ENCODE measurements around the gene ARMH3.

ARMH3 gene

GRCh38 chr10:101867931-101868330 is 188.0 kb downstream of the ARMH3 start:
- TF ChIP-seq GATA3 (IDR thresholded peaks at IDR 0.05; ENCODE audit: low read depth, low read length) (no peak), GATA2 (IDR thresholded peaks at IDR 0.05; ENCODE audit: low read depth, low read length) (no peak)

DNA sequence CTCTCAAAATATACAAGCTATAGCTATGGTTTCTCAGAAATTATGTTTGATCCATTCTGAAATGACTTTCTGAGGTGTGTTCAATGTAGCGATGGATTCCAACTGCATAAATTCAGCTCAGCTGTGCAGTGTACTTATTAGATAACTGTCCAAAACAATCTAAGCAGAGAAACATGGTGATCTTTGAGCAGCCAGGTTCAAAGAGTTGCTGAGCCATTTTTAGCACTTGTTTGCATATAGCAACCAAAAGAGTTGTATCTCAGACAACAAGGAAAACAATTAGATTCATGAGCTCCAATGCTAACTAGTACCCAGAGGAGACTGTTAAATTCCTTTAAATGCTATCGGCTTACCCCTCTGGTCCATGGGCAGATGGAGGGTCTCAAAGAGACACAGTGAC is 196.4 kb downstream of the ARMH3 start:
- no peak for TF ChIP-seq GATA3 (IDR thresholded peaks at IDR 0.05; ENCODE audit: low read depth, low read length)
- no peak for TF ChIP-seq GATA2 (IDR thresholded peaks at IDR 0.05; ENCODE audit: low read depth, low read length)

DNA sequence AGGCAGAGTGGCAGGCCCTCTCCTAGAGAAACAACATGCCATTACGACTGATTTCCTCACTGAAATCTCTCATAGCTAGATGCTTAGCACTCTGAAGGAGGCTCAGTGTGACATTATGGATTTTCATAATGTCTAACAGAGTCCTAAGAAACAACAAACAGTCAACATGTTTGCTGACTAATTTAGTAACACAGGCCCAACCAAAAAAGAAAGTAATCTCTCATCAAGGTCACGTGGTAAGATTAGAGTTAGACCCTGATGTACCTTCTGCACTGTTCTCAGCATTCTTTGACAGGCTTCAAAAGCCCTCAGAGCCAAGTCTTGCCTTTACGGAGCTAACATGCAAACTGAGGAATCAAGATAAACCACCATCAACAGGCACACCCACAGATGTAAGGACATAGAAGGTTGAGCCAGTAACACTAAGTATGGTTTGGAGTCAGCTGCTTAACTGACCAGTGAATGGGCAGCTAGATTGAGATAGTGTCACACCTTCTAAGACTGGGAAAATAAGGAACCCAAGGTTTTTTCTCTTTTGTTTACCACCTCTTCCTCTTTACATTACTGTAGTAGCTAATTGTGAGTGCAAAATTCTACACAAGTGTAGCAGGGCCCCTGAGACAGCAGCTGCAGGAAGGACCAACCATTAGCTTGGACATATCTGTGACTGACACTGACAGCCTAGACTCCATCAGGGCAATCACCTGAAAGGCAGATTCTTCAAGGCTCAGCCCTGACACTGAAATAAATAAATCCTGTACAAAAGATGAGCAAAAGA is 197.1 kb downstream of the ARMH3 start:
- TF ChIP-seq GATA3 (IDR thresholded peaks at IDR 0.05; ENCODE audit: low read depth, low read length) (no peak), GATA2 (IDR thresholded peaks at IDR 0.05; ENCODE audit: low read depth, low read length) (no peak)

DNA sequence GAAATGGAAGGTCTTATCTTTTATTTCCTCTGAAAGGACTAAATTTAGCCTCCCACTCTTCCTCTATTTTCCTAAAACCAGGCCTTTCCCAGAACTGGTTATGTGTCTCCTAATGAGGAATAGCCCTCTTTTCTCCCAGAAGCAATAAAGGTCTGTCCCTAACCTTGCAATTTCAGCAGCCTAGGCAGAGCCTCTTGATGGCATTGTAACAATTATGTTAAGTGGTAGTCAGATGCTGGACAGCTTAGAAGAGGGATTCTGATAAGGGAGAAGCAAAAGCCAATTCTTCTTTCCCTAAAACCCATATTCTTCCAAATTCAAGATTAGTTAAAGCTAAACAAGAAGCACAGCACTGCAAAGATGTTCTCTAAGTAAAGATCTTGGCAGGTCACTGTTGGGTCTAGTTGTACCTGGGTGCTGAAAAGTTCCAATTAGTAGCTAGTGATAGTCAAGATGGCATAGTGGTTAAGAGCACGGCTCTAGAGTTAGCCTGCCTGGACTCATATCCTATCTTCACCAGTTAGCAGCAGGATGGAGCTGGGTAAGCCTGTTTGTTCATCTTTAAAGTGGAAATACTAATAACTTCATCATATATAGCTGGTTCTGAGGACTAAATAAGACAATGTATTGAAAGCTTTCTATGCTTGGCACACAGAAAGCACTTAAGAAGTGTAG is 198.0 kb downstream of the ARMH3 start:
- TF ChIP-seq GATA2 (IDR thresholded peaks at IDR 0.05; ENCODE audit: low read depth, low read length) (no peak), GATA3 (IDR thresholded peaks at IDR 0.05; ENCODE audit: low read depth, low read length) (no peak)

GRCh38 chr10:101856626-101857025 is 199.3 kb downstream of the ARMH3 start:
- TF ChIP-seq GATA3 (IDR thresholded peaks at IDR 0.05; ENCODE audit: low read depth, low read length) (no peak), GATA2 (IDR thresholded peaks at IDR 0.05; ENCODE audit: low read depth, low read length) (no peak)

- TF ChIP-seq GATA2 (IDR thresholded peaks at IDR 0.05; ENCODE audit: low read depth, low read length) (no peak), GATA3 (IDR thresholded peaks at IDR 0.05; ENCODE audit: low read depth, low read length) (no peak)
Observed at GRCh38 chr10:101851411-101852116, 204.4 kb downstream of the ARMH3 start.

GRCh38 chr10:101850749-101851148 is 205.2 kb downstream of the ARMH3 start:
- TF ChIP-seq GATA2 (IDR thresholded peaks at IDR 0.05; ENCODE audit: low read depth, low read length): no peak
- no peak for TF ChIP-seq GATA3 (IDR thresholded peaks at IDR 0.05; ENCODE audit: low read depth, low read length)

GRCh38 chr10:101848894-101849351 is 207.1 kb downstream of the ARMH3 start:
- TF ChIP-seq GATA3 (IDR thresholded peaks at IDR 0.05; ENCODE audit: low read depth, low read length): no peak
- TF ChIP-seq GATA2 (IDR thresholded peaks at IDR 0.05; ENCODE audit: low read depth, low read length): no peak

- TF ChIP-seq GATA2 (IDR thresholded peaks at IDR 0.05; ENCODE audit: low read depth, low read length): no peak
- TF ChIP-seq GATA3 (IDR thresholded peaks at IDR 0.05; ENCODE audit: low read depth, low read length): no peak
Observed at GRCh38 chr10:101848408-101848807, 207.6 kb downstream of the ARMH3 start.

DNA sequence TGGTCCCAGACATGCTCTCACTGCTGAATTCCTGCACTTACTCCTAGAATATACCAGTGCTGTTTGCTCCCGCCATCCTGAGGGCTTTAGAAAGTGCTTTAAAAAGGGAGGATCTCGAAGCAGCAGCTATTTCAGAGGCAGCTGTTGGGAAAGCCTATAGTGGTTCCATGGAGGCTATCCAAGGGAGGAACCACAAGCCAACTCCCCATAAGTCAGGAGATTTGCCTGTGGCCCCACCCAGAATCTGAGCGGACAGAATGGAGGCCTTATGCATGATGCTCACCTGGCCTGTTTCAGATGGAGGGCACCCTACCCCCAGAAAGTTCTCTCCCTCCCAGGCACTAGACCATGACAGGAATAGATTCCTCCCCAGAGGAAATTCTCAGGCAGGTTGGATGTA is 210.1 kb downstream of the ARMH3 start:
- no peak for TF ChIP-seq GATA2 (IDR thresholded peaks at IDR 0.05; ENCODE audit: low read depth, low read length)
- no peak for TF ChIP-seq GATA3 (IDR thresholded peaks at IDR 0.05; ENCODE audit: low read depth, low read length)

- TF ChIP-seq GATA2 (IDR thresholded peaks at IDR 0.05; ENCODE audit: low read depth, low read length): no peak
- TF ChIP-seq GATA3 (IDR thresholded peaks at IDR 0.05; ENCODE audit: low read depth, low read length): no peak
Observed at GRCh38 chr10:101843032-101844021, 212.6 kb downstream of the ARMH3 start, which contains the start of gene KCNIP2. Gene KCNIP2, minus strand, starts transcription at chr10:101843800. Its CDS starts 232 bp downstream, at chr10:101843568.

DNA sequence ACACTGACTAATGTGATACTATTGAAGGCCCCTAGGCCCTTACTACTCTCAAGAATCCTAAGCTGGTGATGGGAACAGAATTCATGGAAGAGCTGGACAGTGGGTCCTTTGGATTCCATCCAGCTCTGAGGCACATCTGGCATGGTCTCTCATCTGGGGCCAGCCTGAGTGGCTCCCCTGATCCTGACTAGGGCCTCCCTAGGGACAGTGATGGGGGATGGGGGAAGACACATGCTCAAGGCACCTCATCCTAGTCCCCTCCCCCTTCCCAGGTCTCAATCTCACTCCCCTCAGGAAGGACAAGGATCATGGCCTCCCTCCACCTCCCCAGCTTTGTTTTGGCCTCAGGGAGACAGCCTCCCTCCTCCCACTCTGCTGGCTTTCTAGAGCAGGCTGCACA is 214.1 kb downstream of the ARMH3 start:
- TF ChIP-seq GATA3 (IDR thresholded peaks at IDR 0.05; ENCODE audit: low read depth, low read length) (no peak), GATA2 (IDR thresholded peaks at IDR 0.05; ENCODE audit: low read depth, low read length) (no peak)

DNA sequence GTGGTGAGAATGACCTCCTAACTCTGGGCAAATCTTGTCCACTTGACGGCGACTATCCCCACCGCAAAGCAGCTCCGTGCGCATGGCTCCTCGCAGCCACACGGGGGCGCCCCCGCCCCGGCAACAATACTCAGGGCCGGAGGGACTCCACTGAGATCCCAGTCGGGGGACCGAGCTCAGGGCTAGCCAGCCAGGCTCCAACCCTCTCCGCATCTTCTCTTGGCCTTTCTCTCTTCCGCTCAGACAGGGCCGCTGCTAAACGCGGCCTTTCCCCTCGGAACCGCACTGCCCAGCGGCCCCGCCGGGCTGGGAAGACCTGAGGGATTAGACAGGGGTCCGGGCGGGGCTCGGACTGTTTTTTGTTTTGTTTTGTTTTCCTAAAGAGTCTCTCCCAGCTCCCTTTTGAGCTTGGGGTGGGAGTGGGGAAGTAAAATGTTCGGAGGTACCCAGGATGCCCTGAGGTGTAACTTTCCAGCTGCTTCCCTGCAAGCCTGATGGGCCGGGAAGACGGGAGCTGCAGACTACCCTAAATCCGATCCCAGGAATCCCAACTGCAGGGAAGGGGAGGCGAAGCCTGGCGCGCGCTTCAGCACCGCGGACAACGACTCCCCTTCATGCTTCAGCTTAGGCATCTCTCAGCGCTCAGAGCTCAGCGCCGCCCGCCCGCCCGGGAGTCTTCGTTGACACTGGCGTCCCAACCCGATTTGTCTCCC is 215.1 kb downstream of the ARMH3 start:
- TF ChIP-seq GATA3 (IDR thresholded peaks at IDR 0.05; ENCODE audit: low read depth, low read length) (no peak), GATA2 (IDR thresholded peaks at IDR 0.05; ENCODE audit: low read depth, low read length) (no peak)

Measured in SH-SY5Y (cell line).